SK-N-MC (cell line): Measurements from ENCODE around the gene RHCG.

Source experiments
- EZH2 ChIP-seq: fragments of 200-600 bp; sonication (generic); IDR thresholded peaks from one replicate; pipeline ENCODE4 v1.6.1; 2017; ENCODE audit warnings: antibody characterized with exemption
- POLR2AphosphoS5 ChIP-seq: IDR thresholded peaks from 2 replicates; pipeline ENCODE4 v1.6.1; 2012; ENCODE audit warnings: mild to moderate bottlenecking, low read depth, low read length, borderline replicate concordance

DNA sequence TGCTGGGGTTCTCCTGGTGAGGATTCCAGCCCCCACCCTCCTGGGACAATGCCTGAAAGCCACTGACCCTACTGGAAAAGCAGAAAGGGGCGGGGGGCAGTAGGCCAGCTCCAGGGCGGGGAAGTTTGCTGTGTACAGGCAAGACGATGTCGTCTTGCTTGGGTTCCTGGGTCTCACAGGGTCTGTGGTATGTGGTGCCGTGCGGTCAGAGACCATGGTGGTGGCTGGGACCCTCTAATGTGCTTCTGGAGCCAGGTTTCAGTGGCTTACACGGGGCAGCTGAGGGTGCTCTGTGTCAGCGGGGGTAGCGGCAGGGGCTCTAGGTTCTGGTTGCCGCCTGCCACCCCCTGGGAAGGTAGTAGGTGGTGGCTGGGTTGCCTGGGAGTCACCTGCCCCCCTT, 54.2 kb downstream of the RHCG start:
- no peak for TF ChIP-seq POLR2AphosphoS5
- TF ChIP-seq EZH2: no peak
